ENCODE data around the gene PTPN20.

PTPN20 gene

DNA sequence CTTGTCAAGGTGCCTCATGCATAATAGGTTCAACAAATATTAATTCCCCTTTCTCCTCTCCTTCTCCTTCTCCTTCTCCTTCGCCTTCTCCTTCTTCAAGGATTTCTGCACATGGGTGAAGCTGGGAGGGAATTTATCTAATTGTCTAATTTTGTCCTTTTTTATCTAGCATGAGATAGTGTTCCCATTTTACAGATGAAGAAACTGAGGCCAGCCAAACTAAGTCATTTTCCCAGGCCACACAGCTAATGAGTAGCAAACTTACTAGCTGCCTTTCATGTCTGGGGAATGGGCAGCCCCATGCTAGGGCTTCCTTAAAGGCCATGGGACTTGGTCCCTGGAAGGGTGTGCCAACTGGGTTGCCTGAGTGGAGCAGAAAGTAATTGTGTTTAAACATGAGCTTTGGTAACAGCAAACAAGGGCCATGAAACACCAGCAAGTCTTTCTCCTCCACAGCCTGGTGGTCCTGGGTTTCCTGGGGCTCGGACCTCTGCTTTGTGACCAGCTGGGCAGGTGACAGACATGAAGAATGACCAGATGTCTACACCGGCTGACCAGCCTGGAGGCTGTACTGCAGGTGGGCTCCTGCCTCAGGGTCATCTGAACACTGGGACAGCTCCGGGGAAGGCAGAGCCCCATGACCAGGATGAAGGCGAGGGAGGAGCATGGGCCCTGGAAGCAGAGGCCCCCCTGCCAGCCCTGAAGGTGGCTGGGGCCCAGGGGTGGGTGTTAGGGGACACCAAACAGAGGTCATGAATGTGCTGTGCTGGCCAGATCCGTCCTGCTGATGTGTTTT is 138.0 kb downstream of the PTPN20 start:
- no peak for DNase-seq

DNA sequence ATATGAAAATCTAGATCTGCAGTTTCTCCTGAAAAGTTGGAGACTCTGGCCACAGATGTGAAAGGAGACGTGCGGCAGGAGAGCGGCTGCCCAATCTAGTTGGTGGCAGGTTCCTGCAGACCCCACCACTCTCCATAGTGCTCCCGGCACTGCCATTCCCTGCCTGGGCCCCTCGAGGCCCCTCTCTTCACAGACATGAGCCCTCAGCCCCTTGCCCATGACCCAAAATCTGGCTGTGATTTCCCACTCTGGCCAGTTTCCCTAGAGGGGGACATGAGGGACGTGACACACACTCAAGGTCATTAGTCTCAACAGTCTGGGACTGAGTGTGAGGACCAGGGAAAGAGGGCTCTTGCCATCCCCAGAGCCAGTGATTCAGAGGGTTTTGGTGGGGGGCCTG is 138.7 kb downstream of the PTPN20 start:
- DNase-seq = no peak

GRCh38 chr10:47050618-47051455 is 139.6 kb downstream of the PTPN20 start:
- no peak for DNase-seq

- DNase-seq = no peak
These were observed 140.6 kb downstream of the PTPN20 start for GRCh38 chr10:47051741-47052238.

Measured in NCI-H2081 treated with DMSO at 0.1 percent for 48 hours (cell line).